Erythroblast (primary cell): ENCODE data around the gene CPSF3.

Source experiments
- GATA1 ChIP-seq: IDR thresholded peaks from 2 replicates; pipeline ENCODE4 v1.6.1; 2011; ENCODE audit warnings: low read depth, mild to moderate bottlenecking, control low read depth, low read length, moderate library complexity
- POLR2A ChIP-seq: IDR thresholded peaks from 2 replicates; pipeline ENCODE4 v1.6.1; 2011; ENCODE audit warnings: mild to moderate bottlenecking, low read length

GRCh38 chr2:9390151-9390850 lies 33.2 kb upstream of the CPSF3 start:
- no peak for TF ChIP-seq POLR2A
- TF ChIP-seq GATA1: no peak
